ENCODE results near the gene WT1.

GRCh38 chr11:32427935-32428664 is 7.2 kb downstream of the WT1 start:
- TF ChIP-seq, protein P1, sequence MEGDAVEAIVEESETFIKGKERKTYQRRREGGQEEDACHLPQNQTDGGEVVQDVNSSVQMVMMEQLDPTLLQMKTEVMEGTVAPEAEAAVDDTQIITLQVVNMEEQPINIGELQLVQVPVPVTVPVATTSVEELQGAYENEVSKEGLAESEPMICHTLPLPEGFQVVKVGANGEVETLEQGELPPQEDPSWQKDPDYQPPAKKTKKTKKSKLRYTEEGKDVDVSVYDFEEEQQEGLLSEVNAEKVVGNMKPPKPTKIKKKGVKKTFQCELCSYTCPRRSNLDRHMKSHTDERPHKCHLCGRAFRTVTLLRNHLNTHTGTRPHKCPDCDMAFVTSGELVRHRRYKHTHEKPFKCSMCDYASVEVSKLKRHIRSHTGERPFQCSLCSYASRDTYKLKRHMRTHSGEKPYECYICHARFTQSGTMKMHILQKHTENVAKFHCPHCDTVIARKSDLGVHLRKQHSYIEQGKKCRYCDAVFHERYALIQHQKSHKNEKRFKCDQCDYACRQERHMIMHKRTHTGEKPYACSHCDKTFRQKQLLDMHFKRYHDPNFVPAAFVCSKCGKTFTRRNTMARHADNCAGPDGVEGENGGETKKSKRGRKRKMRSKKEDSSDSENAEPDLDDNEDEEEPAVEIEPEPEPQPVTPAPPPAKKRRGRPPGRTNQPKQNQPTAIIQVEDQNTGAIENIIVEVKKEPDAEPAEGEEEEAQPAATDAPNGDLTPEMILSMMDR (conservative IDR thresholded peaks at IDR 0.05; ENCODE audit: low read depth, low read length): no peak
- TF ChIP-seq RAD21 (IDR thresholded peaks at IDR 0.05; ENCODE audit: low read length) (no peak), USF2 (IDR thresholded peaks at IDR 0.05; ENCODE audit: low read depth, low read length) (no peak), SMC3 (IDR thresholded peaks at IDR 0.05; ENCODE audit: low read depth, low read length) (no peak)
